Osteocyte (in vitro differentiated cells): Measurements from ENCODE around the gene ALKBH3. TPM values are rescaled to one million over a fixed set of nuclear protein-coding genes. Genes with fewer than 3 reads are reported as not detected.

Source experiments
- DNase-seq: peaks from one replicate; pipeline ENCODE4 v3.0.0; 2021; ENCODE audit warnings: mixed read lengths; ENCODE audit not compliant: unreplicated experiment; ENCODE audit errors: extremely low spot score
- H3K27ac Mint-ChIP-seq: one replicate; pipeline ENCODE4 v1.8.0; 2021; ENCODE audit warnings: mild to moderate bottlenecking, mixed read lengths; ENCODE audit not compliant: unreplicated experiment
- H3K27me3 Mint-ChIP-seq: one replicate; pipeline ENCODE4 v1.8.0; 2021; ENCODE audit warnings: mixed read lengths; ENCODE audit not compliant: unreplicated experiment
- H3K36me3 Mint-ChIP-seq: one replicate; pipeline ENCODE4 v1.8.0; 2021; ENCODE audit warnings: mixed read lengths; ENCODE audit not compliant: unreplicated experiment
- H3K4me1 Mint-ChIP-seq: one replicate; pipeline ENCODE4 v1.8.0; 2021; ENCODE audit warnings: mixed read lengths; ENCODE audit not compliant: unreplicated experiment
- H3K4me3 Mint-ChIP-seq: one replicate; pipeline ENCODE4 v1.8.0; 2021; ENCODE audit warnings: mild to moderate bottlenecking, moderate library complexity, mixed read lengths; ENCODE audit not compliant: unreplicated experiment
- H3K9me3 Mint-ChIP-seq: one replicate; pipeline ENCODE4 v1.8.0; 2021; ENCODE audit warnings: mixed read lengths; ENCODE audit not compliant: unreplicated experiment
- total RNA-seq: library from RNA; stranded (reverse); gene quantifications from 2 replicates; pipeline ENCODE4 v1.2.1, GENCODE V29; 2021
- TF ChIP-seq, protein P1 (sequence below): fragments of 200-600 bp; sonication (generic); IDR thresholded peaks from 2 replicates; pipeline ENCODE4 v1.5.0; 2021; ENCODE audit warnings: antibody characterized with exemption, mild to moderate bottlenecking, moderate library complexity

Gene ALKBH3
- total RNA-seq, 1 donor from 2014 or later = 32.4 TPM

DNA sequence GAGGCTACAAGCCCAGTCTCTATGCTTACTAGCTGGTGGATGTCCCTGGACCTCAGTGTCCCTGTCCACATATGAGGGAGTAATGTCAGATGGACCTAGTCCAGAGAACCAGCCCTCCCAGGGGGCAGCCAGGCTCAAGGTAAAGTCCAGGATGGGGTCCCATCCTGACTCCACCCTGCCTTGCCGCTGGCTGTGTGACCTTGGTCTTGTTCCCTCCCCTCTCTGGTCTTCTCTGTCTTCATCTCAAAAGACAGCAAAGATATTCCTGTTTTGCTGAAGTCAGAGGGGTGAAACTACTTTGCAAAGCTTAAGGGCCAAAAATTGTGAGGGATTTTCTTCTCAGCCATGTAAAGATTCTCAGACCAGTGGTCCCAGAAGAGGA lies 52.6 kb downstream of the ALKBH3 start:
- Mint-ChIP-seq H3K27me3 (no peaks in the 10 kb centered on the region), H3K4me3 (no peak overlapping the region), H3K36me3 (no peaks in the 10 kb centered on the region), H3K9me3 (no peaks in the 10 kb centered on the region), H3K4me1 (peaks cover 6% of the 10 kb centered on the region), H3K27ac (no peak overlapping the region)
- TF ChIP-seq, protein P1, sequence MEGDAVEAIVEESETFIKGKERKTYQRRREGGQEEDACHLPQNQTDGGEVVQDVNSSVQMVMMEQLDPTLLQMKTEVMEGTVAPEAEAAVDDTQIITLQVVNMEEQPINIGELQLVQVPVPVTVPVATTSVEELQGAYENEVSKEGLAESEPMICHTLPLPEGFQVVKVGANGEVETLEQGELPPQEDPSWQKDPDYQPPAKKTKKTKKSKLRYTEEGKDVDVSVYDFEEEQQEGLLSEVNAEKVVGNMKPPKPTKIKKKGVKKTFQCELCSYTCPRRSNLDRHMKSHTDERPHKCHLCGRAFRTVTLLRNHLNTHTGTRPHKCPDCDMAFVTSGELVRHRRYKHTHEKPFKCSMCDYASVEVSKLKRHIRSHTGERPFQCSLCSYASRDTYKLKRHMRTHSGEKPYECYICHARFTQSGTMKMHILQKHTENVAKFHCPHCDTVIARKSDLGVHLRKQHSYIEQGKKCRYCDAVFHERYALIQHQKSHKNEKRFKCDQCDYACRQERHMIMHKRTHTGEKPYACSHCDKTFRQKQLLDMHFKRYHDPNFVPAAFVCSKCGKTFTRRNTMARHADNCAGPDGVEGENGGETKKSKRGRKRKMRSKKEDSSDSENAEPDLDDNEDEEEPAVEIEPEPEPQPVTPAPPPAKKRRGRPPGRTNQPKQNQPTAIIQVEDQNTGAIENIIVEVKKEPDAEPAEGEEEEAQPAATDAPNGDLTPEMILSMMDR = no peak
- DNase-seq = no peak

DNA sequence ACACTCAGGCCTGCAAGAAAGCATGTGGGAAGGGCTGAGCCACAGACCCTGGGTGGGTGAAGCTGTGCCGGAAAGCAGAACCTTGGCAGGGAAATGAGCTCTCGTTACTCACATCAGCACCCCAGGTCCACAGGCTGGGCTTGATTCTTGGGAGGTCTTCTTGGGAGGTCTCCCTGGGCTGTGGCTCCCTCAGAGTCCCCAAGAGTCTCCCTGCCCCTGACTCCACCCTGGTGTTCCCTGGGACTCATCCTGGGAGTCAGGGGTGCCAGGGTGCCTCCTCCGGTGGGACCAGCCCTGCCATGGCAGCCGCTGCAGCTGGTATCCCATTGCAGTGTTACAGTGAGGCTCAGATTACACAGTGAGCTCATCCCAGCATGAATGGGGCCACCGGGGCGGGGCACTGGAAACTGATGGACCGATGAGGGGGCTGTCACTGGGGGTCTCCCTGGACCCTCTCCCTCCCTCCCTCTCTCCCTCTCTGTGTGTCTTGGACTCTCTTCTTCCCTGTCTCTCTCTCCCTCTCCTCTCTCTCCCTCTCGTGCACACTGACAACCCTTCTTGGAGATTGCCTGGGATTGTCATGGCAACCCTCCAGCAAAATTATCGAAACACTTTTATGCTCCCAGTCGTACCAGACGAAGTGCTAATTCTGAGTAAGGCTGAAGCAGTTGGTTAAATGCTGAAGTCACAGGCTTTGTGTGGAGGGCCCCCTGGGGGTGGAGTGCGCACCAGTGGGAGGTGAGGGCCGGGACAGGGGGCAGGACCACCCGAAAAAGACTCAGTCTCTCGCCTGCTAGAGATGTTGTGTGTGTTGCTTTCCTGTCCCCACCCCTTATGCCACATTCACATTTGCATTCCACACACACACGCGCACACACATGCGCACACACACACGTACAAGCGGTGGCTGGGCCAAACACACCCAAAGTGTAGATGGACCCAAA lies 53.2 kb downstream of the ALKBH3 start:
- H3K4me3 Mint-ChIP-seq = no peak overlapping the region
- H3K27ac Mint-ChIP-seq = no peak overlapping the region
- H3K27me3 Mint-ChIP-seq = no peaks in the 10 kb centered on the region
- no peak for DNase-seq
- TF ChIP-seq, protein P1 = no peak
- no peaks in the 10 kb centered on the region for H3K9me3 Mint-ChIP-seq
- peaks cover 6% of the 10 kb centered on the region for H3K4me1 Mint-ChIP-seq
- H3K36me3 Mint-ChIP-seq = no peaks in the 10 kb centered on the region

DNA sequence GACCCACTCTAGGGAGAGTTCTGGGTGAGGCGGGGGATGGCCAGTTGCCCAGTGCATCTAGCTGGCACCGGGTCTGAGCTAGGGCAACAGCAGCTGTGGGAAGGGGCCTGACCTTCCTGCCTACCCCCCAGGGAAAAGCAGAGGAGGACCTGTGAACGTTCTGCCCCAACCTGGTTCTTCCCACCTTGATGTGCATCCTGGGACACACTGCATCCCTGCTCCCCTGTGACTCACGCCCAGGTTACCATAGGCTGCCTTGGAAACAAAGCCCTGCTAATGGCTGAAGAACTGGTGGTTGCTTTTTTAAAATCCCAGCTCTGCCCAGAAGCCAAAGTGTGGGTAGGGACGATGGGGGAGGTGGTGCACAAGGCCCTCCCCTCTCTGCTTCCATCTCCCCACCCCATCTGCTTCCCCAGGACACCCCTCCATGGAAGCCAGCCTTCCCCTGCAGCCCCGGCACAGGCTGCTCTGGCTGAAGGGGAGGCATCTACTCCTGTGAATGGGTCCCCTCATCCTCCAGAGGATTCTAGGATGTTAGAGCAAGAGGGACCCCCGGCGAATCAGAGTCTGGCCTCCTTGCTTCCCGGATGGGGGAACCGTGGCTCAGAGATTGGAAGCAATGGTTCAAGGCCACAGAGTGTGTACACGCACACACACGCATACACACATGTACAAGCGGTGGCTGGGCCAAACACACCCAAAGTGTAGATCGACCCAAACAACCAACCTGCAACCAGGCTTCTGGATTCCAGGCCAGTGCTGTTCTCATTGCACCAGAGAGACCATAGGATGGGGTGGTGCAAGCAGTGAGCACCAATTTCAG lies 54.2 kb downstream of the ALKBH3 start:
- no peak for DNase-seq
- peaks cover 6% of the 10 kb centered on the region for H3K4me1 Mint-ChIP-seq
- H3K9me3 Mint-ChIP-seq = no peaks in the 10 kb centered on the region
- no peak overlapping the region for H3K27ac Mint-ChIP-seq
- H3K4me3 Mint-ChIP-seq = no peak overlapping the region
- H3K27me3 Mint-ChIP-seq = no peaks in the 10 kb centered on the region
- TF ChIP-seq, protein P1 = no peak
- H3K36me3 Mint-ChIP-seq = no peaks in the 10 kb centered on the region

DNA sequence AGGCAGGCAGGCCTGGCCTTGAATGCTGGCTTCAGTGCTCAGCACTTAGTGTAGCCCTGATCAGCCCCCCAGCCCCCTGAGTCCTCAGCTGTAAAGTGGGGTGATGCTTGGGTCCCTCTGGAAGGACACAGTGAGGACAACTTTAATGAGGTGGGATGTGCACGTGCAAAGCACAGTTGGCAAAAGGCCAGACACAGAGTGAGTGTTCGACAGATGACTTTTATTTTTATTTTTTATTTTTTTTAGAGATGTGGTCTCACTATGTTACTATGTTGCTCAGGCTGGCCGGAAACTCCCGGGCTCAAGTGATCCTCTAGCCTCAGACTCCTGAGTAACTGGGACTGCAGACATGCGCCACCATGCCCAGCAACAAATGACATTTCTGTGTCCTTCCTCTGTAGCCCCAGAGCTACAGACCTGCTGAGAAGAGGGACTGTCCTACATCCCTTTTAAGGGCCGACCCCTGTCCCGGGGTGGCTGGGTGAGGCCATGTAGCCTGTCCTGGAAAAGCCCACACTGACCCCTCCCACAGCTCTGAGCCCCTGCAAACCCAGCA lies 54.9 kb downstream of the ALKBH3 start:
- Mint-ChIP-seq H3K27ac (no peak overlapping the region), H3K9me3 (no peaks in the 10 kb centered on the region), H3K4me1 (peaks cover 6% of the 10 kb centered on the region), H3K27me3 (no peaks in the 10 kb centered on the region), H3K4me3 (no peak overlapping the region), H3K36me3 (no peaks in the 10 kb centered on the region)
- TF ChIP-seq, protein P1 = no peak
- DNase-seq = no peak

DNA sequence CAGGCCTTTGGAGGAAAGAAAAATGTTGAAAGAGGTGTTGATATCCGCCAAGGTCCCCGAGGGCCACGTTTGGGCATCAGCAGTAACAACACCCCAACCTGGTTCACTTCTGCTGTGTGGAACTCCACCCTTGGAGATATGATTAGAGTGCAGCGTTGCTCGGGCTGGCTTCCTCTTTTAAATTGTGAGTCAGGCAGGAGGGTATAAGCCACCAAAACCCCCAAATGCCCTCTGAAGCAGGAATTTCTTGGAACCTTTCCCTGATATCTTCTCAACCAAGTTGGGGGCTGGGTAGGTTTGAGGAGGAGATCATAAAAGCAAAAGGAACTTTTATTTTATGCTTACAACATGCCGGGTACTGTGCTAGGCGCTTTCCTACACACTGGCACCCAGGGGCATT lies 55.4 kb downstream of the ALKBH3 start:
- no peak for DNase-seq
- H3K36me3 Mint-ChIP-seq = no peaks in the 10 kb centered on the region
- H3K4me3 Mint-ChIP-seq = no peak overlapping the region
- no peak overlapping the region for H3K27ac Mint-ChIP-seq
- peaks cover 6% of the 10 kb centered on the region for H3K4me1 Mint-ChIP-seq
- peaks cover 6% of the 10 kb centered on the region for H3K27me3 Mint-ChIP-seq
- H3K9me3 Mint-ChIP-seq = no peaks in the 10 kb centered on the region
- TF ChIP-seq, protein P1 = no peak
